GM18907 (cell line): ENCODE measurements around the gene NOL4L.

ENCODE experiments used
- ATAC-seq: cut with Tn5 transposase; IDR thresholded peaks from one replicate; pipeline ENCODE4 v1.9.1; 2021; ENCODE audit warnings: mild to moderate bottlenecking, moderate library complexity; ENCODE audit not compliant: unreplicated experiment

Gene NOL4L

GRCh38 chr20:32577023-32577422 is 8.1 kb downstream of the NOL4L start:
- ATAC-seq: no peak

- ATAC-seq: no peak
These were observed 8.6 kb downstream of the NOL4L start for GRCh38 chr20:32576560-32576959.

GRCh38 chr20:32575805-32576204 is 9.3 kb downstream of the NOL4L start:
- ATAC-seq: no peak

- ATAC-seq: no peak
These were observed 9.9 kb downstream of the NOL4L start for GRCh38 chr20:32575227-32575581.

GRCh38 chr20:32574296-32575226 is 10.6 kb downstream of the NOL4L start:
- no peak for ATAC-seq

GRCh38 chr20:32573167-32573851 is 11.8 kb downstream of the NOL4L start:
- no peak for ATAC-seq

GRCh38 chr20:32572271-32572968 is 12.7 kb downstream of the NOL4L start:
- ATAC-seq: no peak

GRCh38 chr20:32571566-32571965 is 13.6 kb downstream of the NOL4L start:
- ATAC-seq: no peak

- no peak for ATAC-seq
These were observed 14.5 kb downstream of the NOL4L start for GRCh38 chr20:32570401-32571190.

GRCh38 chr20:32569380-32570305 is 15.5 kb downstream of the NOL4L start:
- no peak for ATAC-seq

- ATAC-seq: no peak
These were observed 16.1 kb downstream of the NOL4L start for GRCh38 chr20:32569018-32569379.

- ATAC-seq: no peak
These were observed 17.6 kb downstream of the NOL4L start for GRCh38 chr20:32567384-32568178.

GRCh38 chr20:32566379-32567374 is 18.5 kb downstream of the NOL4L start:
- ATAC-seq: no peak

- no peak for ATAC-seq
These were observed 19.4 kb downstream of the NOL4L start for GRCh38 chr20:32565735-32566032.

GRCh38 chr20:32564921-32565734 is 20.0 kb downstream of the NOL4L start:
- ATAC-seq: no peak

- no peak for ATAC-seq
These were observed 20.7 kb downstream of the NOL4L start for GRCh38 chr20:32564440-32564839.
